AG09309 (cell line): Measurements from ENCODE around the gene KRT3.

Experiments used
- DNase-seq: peaks from one replicate; pipeline ENCODE4 v3.0.0-alpha.2; 2010; ENCODE audit warnings: low read depth
- H3K4me3 ChIP-seq: 2 replicates; pipeline ENCODE4 v1.5.1; 2011; ENCODE audit warnings: mild to moderate bottlenecking, low read depth, low read length, moderate library complexity; ENCODE audit not compliant: control insufficient read depth
- CTCF ChIP-seq: IDR thresholded peaks from 2 replicates; pipeline ENCODE4 v1.5.1; 2011; ENCODE audit warnings: mild to moderate bottlenecking, low read depth, low read length, inconsistent platforms; ENCODE audit not compliant: insufficient read depth, control insufficient read depth; ENCODE audit errors: missing control alignments

KRT3 gene

GRCh38 chr12:52795694-52796428 lies at the start of gene KRT3:
Gene KRT3, minus strand, starts transcription at chr12:52796117. Its CDS starts 75 bp downstream, at chr12:52796042.
- no peak for TF ChIP-seq CTCF
- H3K4me3 ChIP-seq = no peak within 1 kb of the TSS
- DNase-seq = no peak

- no peak for DNase-seq
- no peak overlapping the region for H3K4me3 ChIP-seq
Measured at GRCh38 chr12:52844386-52844785, 48.5 kb upstream of the KRT3 start.

DNA sequence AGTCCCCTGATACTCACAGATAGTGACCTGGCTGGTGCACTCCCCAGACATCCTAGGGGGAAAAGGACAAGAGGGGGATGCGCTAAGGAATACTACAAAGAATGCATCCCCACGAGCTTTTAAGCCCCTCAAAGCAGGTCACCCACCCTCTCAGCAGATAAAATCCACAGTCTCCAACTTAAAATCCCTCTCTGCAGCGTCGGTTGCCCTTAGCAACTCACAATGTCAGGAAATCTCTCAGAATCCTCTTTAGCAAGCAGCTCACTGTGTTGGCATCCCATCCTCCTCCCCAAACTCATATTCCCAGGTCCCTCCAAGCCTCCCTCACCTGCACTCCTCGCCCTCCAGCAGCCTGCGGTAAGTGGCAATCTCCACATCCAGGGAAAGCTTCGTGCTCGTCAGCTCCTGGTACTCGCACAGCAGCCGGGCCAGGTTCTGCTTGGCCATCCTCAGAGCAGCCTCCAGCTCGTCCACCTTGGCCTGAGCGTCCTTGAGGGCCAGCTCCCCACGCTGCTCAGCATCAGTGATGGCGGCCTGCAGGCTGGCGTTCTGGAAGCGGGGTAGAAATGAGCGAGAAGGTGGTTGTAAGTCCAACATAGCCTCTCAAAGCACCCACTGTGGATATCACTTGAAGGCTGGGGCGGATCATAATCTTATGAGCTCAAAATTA lies 43.7 kb upstream of the KRT3 start:
- TF ChIP-seq CTCF = no peak
- no peak overlapping the region for H3K4me3 ChIP-seq
- DNase-seq = no peak

More at GRCh38 chr12:52844386-52844785, 48.5 kb upstream of the KRT3 start:
- TF ChIP-seq CTCF = no peak

- DNase-seq = no peak
- no peak for TF ChIP-seq CTCF
- H3K4me3 ChIP-seq = no peak overlapping the region
Measured at GRCh38 chr12:52838609-52839435, 42.9 kb upstream of the KRT3 start.

DNA sequence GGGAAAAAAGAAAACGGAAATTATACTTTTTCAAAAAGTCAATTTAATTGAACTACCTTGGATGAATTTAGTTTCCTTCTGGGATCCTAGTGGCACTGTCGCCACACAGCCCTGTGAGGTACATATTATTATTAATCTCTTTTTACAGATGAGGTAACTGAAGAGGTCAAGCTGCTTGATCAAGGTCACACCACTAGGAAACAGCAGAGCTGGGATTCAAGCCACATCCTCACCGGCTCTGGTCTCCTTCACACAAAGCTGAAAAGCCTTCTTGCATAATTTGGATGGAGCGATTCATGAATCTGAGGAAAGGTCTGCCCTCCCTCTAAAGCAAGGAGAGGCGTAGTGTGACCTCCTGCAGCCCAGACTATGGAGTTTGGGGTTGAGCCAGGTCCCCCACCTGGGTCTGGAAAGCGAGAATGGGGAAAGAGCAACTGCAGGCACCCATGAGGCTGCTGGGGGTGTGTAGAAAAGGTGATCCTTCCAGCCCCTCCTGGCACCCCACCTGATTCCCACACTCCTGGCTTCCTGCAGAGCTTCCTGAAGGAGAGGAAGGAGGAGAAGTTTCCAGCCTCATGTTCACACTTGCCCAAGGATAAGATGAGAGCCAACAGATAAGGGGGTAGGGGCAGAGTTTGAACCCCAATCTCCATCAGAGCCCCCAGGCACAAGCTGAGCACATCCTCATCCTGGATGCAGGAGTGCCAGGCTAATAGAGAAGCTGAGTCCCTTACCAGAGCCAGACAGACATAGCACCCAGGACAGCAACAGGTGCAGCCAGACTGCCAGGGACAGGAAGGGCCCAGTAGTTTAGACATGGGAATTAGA lies 42.1 kb upstream of the KRT3 start:
- H3K4me3 ChIP-seq = no peak overlapping the region
- no peak for DNase-seq
- TF ChIP-seq CTCF = no peak

DNA sequence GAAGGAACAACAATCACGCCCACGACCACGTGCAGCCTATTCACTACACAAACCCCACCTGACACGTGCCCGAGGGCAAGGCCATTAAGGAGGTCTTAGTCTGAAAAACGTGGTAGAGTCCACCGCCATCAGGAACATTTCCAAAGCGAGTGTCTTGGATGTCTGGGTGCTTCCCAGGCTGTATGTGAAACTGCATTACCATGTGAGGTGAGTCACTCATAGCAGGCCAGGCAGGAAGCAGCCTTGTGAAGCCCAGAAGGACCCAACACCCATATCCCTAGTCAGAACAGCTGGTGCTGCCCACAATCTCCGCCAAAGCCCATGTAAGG lies 41.5 kb upstream of the KRT3 start:
- DNase-seq = peak; percentile 46
- TF ChIP-seq CTCF = no peak
- no peak overlapping the region for H3K4me3 ChIP-seq
